NCI-H526 treated with DMSO at 0.1 percent for 48 hours (cell line): ENCODE measurements around the gene ANKRD22.

ENCODE experiments used
- DNase-seq: peaks from one replicate; lab custom pipeline; 2025; lab: John Stamatoyannopoulos, UW

ANKRD22 gene

DNA sequence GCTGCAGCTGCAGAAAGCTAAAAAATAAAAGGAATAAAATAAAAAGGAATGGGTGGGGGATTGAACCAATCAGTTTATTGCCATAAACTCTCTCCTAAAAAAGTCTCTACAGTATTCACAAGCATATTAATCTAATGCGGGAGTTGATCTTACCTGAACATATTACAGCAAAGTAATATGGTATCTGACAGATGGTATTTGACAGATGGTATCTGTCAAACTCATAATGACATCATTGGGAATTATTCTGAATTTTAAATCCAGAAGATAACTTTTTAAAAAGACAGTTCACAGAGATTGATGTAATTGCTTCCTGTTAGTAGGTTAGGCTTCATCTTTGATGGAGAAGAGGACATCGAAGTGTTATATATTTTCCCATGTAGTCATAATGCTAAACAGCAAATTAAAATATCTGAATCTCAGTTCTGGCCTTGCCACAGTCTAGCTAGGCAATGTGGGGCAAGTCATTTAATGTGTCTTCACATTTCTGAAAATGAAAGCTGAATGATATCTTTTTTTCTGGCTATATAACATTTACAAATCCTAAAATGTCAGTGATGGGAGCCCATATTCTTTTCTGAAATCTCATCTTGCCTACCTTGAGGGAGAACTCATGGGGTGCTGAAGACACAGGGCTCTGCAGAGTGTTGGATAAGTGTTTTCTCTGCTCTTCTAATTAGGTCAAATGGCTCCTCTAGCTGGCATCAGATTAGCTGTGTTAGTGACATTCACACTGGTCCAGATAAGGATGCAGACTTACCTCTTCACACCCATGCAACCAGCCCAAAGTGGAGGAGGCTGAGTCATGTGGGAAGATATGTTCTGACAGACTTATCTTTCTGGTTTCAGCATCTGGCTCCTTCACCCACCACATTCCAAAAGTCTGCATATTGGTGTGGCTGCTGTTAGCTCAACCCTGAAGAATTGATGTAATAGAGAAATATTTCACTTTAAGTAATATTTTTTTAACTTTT, 51.2 kb downstream of the ANKRD22 start:
- no peak for DNase-seq

DNA sequence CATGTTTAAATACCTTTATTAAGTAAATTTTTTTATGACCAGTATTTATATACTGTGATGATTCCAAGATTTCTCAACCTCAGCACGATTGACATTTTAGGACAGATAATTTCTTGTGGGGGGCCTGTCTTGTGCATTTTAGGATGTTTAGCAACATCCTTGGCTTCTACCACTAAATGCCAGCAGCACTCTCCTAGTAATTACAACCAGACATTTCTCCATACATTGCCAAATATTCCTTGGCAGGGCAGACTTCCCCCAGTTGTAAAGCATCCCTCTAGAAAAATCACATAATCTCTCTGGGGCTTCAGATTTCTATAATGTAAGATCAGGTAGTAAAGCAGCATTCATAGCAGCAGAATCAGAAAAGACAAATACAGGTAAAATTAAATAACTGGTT, 56.9 kb downstream of the ANKRD22 start:
- no peak for DNase-seq

DNA sequence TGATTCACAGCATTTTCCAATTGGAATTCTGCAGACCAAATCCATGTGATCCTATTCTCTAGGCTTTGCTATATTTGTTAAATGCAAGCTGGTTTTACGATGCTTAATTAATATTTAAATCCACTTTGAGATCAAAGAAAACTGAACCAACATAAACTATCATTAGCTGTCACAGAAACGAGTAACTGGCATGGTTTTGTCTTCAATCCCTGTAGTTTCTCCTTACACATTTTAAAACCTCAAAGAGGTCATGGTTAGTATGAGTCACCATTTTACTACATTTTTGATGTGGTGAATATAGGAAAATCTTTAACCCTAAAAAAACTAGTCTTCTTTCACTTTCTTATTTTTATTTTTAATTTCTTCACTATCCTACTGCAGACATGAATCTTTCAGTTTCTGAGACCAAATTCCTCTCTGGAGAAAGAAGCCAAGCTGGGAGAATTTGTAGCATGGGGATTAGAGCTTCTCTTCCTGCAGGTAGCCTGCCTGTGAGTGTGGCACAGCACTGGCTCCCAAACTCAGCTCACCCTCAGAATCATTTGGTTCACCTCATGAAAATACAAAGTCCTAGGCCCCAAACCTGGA, 57.8 kb downstream of the ANKRD22 start:
- no peak for DNase-seq

DNA sequence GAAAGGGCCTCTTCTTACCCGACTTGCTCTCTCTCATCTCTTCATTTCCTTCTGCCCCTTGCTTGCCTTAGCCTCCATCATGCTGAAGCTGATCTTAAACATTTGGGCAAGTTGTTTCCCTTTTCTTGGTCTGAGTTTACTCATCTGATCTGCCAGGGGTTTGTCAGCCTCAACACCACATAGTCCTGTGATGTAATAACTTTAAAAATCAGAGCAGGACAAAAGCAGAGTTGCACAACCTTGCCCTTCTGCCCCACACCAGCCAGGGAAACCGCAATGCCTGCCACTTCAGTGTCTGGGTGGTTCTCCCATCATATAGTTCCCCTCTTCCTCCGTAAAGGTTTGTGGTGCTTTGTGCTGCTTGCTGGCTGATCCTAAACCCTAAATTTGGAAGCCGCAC, 59.0 kb downstream of the ANKRD22 start:
- no peak for DNase-seq

DNA sequence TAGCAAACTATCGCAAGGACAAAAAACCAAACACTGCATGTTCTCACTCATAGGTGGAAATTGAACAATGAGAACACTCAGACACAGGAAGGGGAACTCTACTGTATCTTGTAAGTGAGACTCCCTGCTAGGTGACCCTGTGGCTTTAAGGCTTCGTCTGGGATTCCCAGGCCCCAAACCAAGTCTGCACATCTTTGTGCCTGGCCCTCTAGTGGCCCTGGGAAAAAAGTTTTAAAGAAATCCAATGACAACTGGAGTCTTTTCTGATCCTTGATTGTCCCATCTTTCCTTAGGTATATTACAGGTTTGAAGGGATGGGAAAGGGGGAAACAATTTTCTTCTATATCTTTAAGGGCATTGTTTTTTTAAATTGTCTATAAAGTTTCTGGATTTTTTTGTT, 59.7 kb downstream of the ANKRD22 start:
- no peak for DNase-seq

DNA sequence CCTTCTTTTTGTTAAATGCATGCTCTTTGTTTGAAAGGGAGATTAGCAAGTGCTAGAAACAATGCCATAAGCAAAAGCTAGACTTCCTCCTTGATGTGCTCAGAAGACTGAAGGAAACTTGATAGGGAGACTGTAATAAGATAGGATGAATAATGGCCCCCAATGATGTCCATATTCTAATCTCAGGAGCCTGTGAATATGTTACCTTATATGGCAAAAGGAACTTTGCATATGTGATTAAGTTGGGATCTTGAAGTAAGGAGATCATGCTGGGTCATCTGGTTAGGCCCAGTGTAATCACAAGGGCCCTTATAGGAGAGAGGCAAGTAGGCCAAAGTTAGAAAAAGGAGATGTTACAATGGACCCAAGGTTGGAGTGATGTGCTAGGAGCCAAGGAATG, 62.7 kb downstream of the ANKRD22 start:
- DNase-seq: no peak

DNA sequence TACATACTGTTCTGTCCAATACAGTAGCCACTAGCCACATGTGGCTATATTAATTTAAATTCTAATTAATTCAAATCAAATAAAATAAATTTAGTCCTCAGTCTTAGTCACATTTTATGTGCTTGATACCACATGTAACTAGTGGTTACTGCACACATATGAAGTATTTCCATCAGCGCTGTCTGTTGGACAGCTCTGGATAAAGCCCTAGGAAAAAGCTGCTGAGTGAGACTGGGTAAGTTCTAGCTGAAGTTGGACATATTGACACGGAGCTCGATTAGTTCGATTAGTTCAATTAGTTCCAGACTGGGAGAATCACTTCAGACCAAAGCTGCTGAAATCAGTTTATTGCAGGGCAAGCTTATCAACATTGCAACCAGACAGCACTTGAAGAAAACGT, 64.2 kb downstream of the ANKRD22 start:
- DNase-seq: no peak

DNA sequence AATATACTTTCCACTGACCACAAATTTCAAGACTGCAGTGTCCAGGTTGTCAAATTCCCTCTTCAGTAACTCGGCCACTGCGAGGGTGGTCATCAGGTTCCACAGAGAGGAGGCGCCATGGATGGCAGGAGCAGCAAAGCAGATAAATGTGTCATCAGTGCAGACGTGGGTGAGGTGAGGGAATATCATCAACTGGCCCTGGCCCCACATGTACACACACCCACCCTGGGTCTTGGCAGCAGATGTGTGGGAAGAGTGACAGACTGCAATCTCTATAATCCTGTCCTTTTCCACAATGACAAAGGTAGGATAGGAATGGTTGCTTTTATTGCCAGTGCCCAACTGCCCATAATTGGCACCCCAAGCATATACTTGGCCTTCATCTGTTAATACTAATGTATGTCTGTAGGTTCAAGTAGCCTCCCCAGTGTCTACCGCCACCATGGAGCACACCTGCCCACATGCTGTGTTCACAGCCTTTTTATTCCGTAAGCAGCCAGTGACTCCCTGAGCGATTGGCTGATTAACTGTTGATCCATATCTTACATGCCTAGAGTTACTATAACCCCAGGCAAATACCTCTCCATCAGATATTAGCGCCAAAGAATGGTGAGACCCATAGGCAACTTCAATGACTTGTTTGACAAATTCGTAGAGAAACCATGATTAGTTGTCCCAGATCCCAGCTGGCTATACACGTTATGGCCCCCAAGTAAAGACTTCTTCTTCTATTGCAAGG, 65.4 kb downstream of the ANKRD22 start:
- no peak for DNase-seq

DNA sequence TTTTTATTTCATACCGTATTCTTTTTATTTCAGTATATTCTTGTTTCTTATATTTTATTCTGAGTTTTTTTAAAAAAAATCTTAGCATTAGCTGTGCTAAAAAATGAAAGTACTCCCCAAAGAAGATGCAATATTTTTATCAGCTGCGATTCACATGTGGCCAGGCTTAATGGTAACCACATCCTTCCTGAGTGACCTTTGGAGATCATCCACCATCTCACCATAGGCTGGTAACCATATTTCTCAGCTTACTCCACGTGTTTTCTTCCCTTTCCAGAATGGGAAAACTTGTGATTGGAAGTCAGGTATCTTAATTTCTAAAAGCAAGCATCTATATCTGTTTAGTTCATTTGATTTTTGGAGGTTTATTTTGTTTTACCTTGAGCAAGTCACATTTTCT, 67.9 kb downstream of the ANKRD22 start:
- no peak for DNase-seq

DNA sequence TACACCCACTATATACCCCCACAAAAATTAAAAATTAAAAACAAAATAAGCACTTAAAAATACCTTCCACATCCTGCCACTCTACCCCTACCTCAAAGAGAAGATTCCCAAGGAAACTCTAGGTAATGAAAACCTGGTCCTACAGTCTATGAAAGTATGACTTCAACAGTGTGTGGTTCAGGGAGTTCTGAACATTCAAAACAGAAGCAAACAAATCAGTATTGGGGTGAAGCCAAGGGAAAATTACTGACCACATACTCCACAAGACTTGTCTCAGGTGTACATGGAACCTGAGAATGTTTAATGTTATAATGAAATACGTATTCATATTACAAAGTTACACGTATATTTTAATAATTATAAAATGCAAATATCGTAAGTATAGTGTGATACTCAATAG, 69.4 kb downstream of the ANKRD22 start:
- DNase-seq: no peak

DNA sequence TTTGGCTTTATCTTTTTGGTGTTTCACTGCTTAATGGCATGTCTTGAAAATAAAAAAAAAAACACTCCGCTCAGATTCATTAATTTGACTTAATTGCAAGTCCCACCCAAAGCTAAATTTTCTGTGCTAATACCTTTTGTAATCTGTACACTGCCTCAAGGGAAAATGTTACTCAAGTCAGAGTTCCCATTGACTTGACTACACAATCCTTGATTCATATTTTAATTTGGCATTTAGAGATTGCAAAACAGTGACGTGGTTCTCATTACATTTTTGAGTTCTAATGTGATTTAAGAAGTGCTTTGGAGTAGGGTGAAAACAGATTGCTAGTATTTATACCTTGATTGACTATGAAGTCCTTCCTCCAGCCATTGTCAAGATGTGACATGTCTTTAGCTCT, 70.4 kb downstream of the ANKRD22 start:
- no peak for DNase-seq
